Upper lobe of left lung (tissue), 6 donors: ENCODE measurements around the gene RGS17. TPM values are rescaled to one million over a fixed set of nuclear protein-coding genes. Genes with fewer than 3 reads are reported as not detected.

Source experiments
- ATAC-seq, 2 donors: fragments of 200-7000 bp; cut with Tn5 transposase; one replicate each; pipeline ENCODE4 v1.9.1; 2022; ENCODE audit warnings: mild to moderate bottlenecking in 2 of 2, moderate library complexity in 2 of 2; ENCODE audit not compliant: low FRiP score in 2 of 2
- DNase-seq, 2 donors: peaks; one replicate each; pipeline ENCODE4 v3.0.0-alpha.2; 2019 to 2020
- H3K27ac ChIP-seq, 4 donors: fragments of 200-600 bp; sonication (generic); one replicate each; pipeline ENCODE4 v1.5.1; 2016 to 2019
- H3K27me3 ChIP-seq, 4 donors: fragments of 200-600 bp; sonication (generic); one replicate each; pipeline ENCODE4 v1.5.1; 2017 to 2019
- H3K36me3 ChIP-seq, 4 donors: fragments of 200-600 bp; sonication (generic); one replicate each; pipeline ENCODE4 v1.5.1; 2016 to 2019
- H3K4me1 ChIP-seq, 4 donors: fragments of 200-600 bp; sonication (generic); one replicate each; pipeline ENCODE4 v1.5.1; 2018 to 2019
- H3K4me3 ChIP-seq, 4 donors: fragments of 200-600 bp; sonication (generic); one replicate each; pipeline ENCODE4 v1.5.1; 2017 to 2019; ENCODE audit warnings: mild to moderate bottlenecking in 2 of 4, moderate library complexity in 1 of 4
- H3K9me3 ChIP-seq, 4 donors: fragments of 200-600 bp; sonication (generic); one replicate each; pipeline ENCODE4 v1.5.1; 2018 to 2019
- EP300 ChIP-seq, 4 donors: sonication (generic); formaldehyde crosslinking; IDR thresholded peaks; one replicate each; pipeline ENCODE4 v1.5.1; 2017; ENCODE audit warnings: antibody characterized with exemption in 4 of 4, control low read depth in 2 of 4
- POLR2A ChIP-seq, 4 donors: fragments of 450-650 bp; IDR thresholded peaks; one replicate each; pipeline ENCODE4 v1.5.1; 2016 to 2017; ENCODE audit warnings: antibody characterized with exemption in 4 of 4, mild to moderate bottlenecking in 2 of 4
- POLR2AphosphoS5 ChIP-seq, 2 donors: sonication (generic); formaldehyde crosslinking; IDR thresholded peaks; one replicate each; pipeline ENCODE4 v1.5.1; 2017; ENCODE audit warnings: antibody characterized with exemption in 2 of 2
- WGBS, 2 donors: methylation state at CpG; one replicate each; pipeline ENCODE4 v1.1.5; 2017 to 2018; 5-methylcytosine and 5-hydroxymethylcytosine counted together
- total RNA-seq, 6 donors: library from RNA; depleted of rRNA in 4 of 6; stranded (reverse); fragments of >200 nt in 4 of 6; gene quantifications; one replicate each; pipeline versions ENCODE4 v1.1.0 to v1.2.1, GENCODE V29; 2016 to 2021
- TF ChIP-seq, protein P1 (sequence below), 6 experiments: fragments of 450-650 bp in 4 of 6; fragments of 200-600 bp in 2 of 6; sonication (generic) in 2 of 6; IDR thresholded peaks; one replicate each; pipeline ENCODE4 v1.5.1; 2016 to 2019; ENCODE audit warnings: antibody characterized with exemption in 6 of 6
- donor health status: DM: no; HTN: no; CAD: no; lungs with moderate emphysema.
- donor health status: DM: no; HTN: yes; CAD: no; lungs with severe emphysema.

Gene RGS17, protein sequence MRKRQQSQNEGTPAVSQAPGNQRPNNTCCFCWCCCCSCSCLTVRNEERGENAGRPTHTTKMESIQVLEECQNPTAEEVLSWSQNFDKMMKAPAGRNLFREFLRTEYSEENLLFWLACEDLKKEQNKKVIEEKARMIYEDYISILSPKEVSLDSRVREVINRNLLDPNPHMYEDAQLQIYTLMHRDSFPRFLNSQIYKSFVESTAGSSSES
- under 1 TPM in 4 of 6 donors, not detected in 2; 0.15 to 0.49 (median 0.28) TPM for total RNA-seq

DNA sequence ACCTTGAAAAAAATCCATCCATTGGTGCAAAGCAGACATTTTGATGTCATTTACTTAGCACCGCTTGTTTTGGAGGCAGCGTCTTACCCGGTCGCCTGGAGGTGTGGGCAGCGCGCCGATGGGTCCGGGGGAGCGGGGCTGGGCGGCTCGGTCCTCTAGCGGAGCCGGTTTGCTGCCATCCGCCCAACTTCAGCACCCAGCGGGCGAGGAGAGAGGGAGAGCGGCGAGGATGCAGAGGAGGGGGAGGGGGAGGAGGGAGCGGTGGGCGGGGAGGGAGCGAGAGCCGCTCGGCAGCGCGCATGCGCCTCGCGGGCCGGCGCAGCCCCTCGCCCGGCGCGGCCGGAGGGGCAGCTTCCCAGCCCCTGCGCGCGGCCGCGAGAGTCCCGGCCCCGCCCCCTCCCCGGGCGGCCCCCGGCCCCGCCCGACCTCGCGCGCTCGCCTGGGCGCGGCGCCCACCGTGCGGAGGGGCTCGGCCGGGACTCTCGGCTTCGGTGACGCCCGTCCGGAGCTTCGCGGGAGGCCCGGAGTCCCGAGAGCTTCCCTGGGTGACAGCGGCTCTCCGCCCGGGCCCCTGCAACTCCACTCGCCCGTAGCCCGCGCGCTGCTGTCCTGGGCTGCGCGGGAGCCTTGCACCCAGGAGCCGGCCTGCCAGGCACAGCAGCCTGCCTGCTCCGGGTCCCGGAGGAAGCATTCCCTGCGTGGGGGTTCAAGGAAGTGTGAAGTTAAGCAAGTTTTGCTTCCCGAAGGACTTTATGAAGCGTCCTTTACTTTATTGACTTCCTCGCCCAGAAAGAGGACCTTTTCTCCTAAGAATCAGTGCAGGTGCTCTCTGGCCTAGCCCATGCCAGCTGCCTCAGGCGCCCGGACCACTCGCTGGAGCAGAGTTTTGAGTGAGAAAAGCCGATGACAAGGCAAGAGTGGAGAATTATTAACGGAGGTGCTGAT, at the start of gene RGS17:
Gene RGS17 (minus strand): TSS at position 246 of the 945 bp plus-strand sequence. CDS start 87,264 bp downstream, outside the sequence.
- peaks cover 0 to 16% (median 6%) of the 10 kb centered on the region in 4 donors for H3K27me3 ChIP-seq
- TF ChIP-seq EP300 (IDR thresholded peaks at IDR 0.05) (no peak), POLR2AphosphoS5 (IDR thresholded peaks at IDR 0.05) (no peak), POLR2A (IDR thresholded peaks at IDR 0.05) (no peak)
- TF ChIP-seq, protein P1, sequence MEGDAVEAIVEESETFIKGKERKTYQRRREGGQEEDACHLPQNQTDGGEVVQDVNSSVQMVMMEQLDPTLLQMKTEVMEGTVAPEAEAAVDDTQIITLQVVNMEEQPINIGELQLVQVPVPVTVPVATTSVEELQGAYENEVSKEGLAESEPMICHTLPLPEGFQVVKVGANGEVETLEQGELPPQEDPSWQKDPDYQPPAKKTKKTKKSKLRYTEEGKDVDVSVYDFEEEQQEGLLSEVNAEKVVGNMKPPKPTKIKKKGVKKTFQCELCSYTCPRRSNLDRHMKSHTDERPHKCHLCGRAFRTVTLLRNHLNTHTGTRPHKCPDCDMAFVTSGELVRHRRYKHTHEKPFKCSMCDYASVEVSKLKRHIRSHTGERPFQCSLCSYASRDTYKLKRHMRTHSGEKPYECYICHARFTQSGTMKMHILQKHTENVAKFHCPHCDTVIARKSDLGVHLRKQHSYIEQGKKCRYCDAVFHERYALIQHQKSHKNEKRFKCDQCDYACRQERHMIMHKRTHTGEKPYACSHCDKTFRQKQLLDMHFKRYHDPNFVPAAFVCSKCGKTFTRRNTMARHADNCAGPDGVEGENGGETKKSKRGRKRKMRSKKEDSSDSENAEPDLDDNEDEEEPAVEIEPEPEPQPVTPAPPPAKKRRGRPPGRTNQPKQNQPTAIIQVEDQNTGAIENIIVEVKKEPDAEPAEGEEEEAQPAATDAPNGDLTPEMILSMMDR (IDR thresholded peaks at IDR 0.05), result no peak
- peaks cover 13 to 21% (median 17%) of the 10 kb centered on the region in 4 donors for H3K4me1 ChIP-seq
- DNase-seq (peak; percentile 34 to 88), ATAC-seq (peak; percentile 49 to 81)
- H3K4me3 ChIP-seq, result peak within 1 kb of the TSS; percentile 40 to 61 (median 52)
- H3K36me3 ChIP-seq, result no peaks in the 10 kb centered on the region
- no peaks in the 10 kb centered on the region for H3K9me3 ChIP-seq
- no peak within 1 kb of the TSS for H3K27ac ChIP-seq
- 14 to 41% methylated on average over 8 to 19 of the region's 89 CpGs for WGBS, 2 donors

DNA sequence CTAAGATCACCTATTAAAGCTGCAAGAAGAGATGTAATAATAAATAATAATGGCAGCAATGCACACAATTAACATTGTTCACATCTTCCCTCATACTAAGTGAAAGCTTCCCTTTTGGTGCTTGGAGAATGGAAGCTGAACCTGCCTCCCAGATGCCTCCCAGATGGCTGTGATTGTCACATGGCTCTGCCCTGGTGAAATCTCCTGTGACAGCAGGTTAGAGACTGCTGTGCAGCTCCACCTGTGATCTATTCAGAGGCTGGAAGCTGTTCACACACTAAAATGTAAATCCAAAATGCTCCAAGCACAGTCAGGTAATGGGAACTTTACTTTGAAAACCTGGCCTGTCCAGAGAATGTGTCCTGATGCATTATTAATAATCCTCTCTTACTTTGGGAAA, 41.7 kb upstream of the RGS17 start:
- TF ChIP-seq EP300 (IDR thresholded peaks at IDR 0.05), result no peak
- TF ChIP-seq, protein P1 (IDR thresholded peaks at IDR 0.05), result no peak
- TF ChIP-seq POLR2AphosphoS5 (IDR thresholded peaks at IDR 0.05), result no peak
- no peak for TF ChIP-seq POLR2A (IDR thresholded peaks at IDR 0.05)
- H3K9me3 ChIP-seq, result no peaks in the 10 kb centered on the region
- no peaks in the 10 kb centered on the region for H3K4me1 ChIP-seq
- no peaks in the 10 kb centered on the region for H3K27me3 ChIP-seq
- no peak for DNase-seq
- H3K4me3 ChIP-seq, result no peak overlapping the region
- no peak overlapping the region for H3K27ac ChIP-seq
- no peaks in the 10 kb centered on the region for H3K36me3 ChIP-seq
- no peak for ATAC-seq

DNA sequence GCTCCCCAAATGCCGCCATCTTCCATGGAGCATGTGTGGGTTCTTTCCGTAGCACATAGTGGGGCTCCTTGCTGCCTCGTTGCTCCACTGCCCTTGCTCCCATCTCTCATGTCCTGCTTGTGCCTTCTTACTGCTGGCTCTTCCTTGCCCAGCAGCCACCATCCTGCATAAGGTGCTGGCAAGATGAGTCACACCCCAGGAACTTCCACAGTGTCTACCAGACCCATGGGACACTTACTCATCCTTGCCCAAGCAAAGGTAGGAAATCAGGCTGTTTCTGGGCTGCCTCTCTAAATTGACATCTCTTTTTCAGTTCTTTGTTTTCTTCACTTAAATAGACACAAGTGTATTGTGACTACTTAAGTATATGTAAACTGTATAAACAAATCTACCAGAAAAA, 39.4 kb upstream of the RGS17 start:
- Histone ChIP-seq H3K27me3 (no peaks in the 10 kb centered on the region), H3K36me3 (no peaks in the 10 kb centered on the region), H3K4me1 (no peaks in the 10 kb centered on the region), H3K27ac (no peak overlapping the region), H3K4me3 (no peak overlapping the region), H3K9me3 (no peaks in the 10 kb centered on the region)
- 70 to 86% methylated on average over 3 of the region's 3 CpGs for WGBS, 2 donors
- ATAC-seq (no peak), DNase-seq (no peak)
- TF ChIP-seq POLR2A (IDR thresholded peaks at IDR 0.05) (no peak), POLR2AphosphoS5 (IDR thresholded peaks at IDR 0.05) (no peak), EP300 (IDR thresholded peaks at IDR 0.05) (no peak)
- TF ChIP-seq, protein P1 (IDR thresholded peaks at IDR 0.05), result no peak

DNA sequence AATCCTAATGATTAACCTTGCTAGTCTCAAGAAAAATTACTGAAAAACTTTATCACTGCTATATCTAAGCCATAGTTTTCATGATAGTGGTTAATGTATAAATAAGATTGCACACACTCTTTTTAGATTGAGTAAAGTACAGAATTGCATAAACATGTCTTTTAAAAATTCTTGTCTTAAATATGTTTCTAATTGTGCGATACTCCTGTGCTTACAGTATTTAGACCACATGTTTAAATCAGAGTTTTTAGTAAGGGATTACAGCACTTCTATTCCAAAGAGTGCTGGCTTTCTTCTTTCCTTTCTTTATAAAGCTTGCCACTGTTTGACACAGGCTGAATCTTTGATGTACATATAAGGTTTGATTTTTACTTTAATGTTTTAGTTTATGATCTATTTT, 36.8 kb upstream of the RGS17 start:
- Histone ChIP-seq H3K27me3 (no peaks in the 10 kb centered on the region), H3K9me3 (no peaks in the 10 kb centered on the region), H3K27ac (no peak overlapping the region), H3K36me3 (no peaks in the 10 kb centered on the region), H3K4me3 (no peak overlapping the region), H3K4me1 (no peaks in the 10 kb centered on the region)
- no peak for DNase-seq
- TF ChIP-seq EP300 (IDR thresholded peaks at IDR 0.05) (no peak), POLR2AphosphoS5 (IDR thresholded peaks at IDR 0.05) (no peak), POLR2A (IDR thresholded peaks at IDR 0.05) (no peak)
- TF ChIP-seq, protein P1 (IDR thresholded peaks at IDR 0.05), result no peak
- 89 to 100% methylated on average over 1 of the region's 1 CpG for WGBS, 2 donors
- ATAC-seq, result no peak
